ENCODE measurements around the gene D2HGDH. TPM values are rescaled to one million over a fixed set of nuclear protein-coding genes. Genes with fewer than 3 reads are reported as not detected.
A peak's percentile ranks its signal among the peaks of the same experiment; 100 is the strongest.

The D2HGDH gene
- total RNA-seq, 4 donors from 2014 or later: 24.7 to 58.8 (median 43.9) TPM

DNA sequence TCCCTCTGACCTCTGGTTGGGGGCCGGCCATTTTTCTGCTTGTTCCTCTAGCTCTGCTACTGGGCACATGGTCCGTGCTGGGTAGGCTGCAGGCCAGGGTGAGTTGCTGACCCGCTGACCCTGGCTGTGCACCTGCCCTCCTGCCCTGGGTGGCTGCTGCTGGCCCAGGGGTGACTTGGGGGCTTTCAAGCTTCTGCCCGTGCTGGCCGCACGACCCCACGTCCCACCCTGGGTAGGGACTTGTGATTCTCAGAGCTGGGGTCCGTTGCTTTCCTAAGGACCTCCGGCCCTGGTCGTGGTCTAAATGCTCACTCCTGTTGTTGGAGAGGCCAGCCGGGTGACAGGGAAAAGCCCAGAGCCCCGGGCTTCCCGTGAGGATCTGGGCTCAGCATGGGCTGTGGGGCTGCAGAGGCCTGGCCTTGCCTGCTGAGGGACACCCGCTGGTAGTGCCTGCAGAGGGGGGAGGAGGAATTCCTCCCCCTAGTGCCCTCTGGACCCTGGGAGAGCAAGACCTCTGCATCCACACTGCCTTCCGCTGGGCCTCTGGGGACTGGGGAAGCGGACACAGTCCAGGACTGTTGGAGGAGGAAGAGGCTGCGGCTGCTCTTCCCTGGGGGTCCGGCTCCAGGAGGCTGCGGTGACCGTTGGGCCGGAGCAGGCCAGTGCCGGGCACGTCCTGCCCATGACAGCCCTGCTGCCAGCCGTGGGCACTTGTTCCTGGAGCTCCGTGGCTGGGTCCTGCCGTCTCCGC is 35.9 kb downstream of the D2HGDH start:
- 45 to 59% methylated on average over 20 to 24 of the region's 27 CpGs for WGBS, 2 donors
- Histone ChIP-seq H3K36me3 (peaks cover 0 to 22% (median 0%) of the 10 kb centered on the region in 3 donors), H3K4me1 (peaks cover 0 to 17% (median 6%) of the 10 kb centered on the region in 4 donors), H3K27me3 (peaks cover 0 to 34% of the 10 kb centered on the region in 2 donors), H3K4me3 (no peak overlapping the region), H3K9me3 (no peaks in the 10 kb centered on the region), H3K27ac (no peak overlapping the region)
- TF ChIP-seq, protein P1, sequence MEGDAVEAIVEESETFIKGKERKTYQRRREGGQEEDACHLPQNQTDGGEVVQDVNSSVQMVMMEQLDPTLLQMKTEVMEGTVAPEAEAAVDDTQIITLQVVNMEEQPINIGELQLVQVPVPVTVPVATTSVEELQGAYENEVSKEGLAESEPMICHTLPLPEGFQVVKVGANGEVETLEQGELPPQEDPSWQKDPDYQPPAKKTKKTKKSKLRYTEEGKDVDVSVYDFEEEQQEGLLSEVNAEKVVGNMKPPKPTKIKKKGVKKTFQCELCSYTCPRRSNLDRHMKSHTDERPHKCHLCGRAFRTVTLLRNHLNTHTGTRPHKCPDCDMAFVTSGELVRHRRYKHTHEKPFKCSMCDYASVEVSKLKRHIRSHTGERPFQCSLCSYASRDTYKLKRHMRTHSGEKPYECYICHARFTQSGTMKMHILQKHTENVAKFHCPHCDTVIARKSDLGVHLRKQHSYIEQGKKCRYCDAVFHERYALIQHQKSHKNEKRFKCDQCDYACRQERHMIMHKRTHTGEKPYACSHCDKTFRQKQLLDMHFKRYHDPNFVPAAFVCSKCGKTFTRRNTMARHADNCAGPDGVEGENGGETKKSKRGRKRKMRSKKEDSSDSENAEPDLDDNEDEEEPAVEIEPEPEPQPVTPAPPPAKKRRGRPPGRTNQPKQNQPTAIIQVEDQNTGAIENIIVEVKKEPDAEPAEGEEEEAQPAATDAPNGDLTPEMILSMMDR (IDR thresholded peaks at IDR 0.05): no peak
- no peak for TF ChIP-seq POLR2A (IDR thresholded peaks at IDR 0.05)
- TF ChIP-seq EP300 (IDR thresholded peaks at IDR 0.05): no peak
- no peak for DNase-seq (ENCODE audit: low spot score in 2 of 2)

DNA sequence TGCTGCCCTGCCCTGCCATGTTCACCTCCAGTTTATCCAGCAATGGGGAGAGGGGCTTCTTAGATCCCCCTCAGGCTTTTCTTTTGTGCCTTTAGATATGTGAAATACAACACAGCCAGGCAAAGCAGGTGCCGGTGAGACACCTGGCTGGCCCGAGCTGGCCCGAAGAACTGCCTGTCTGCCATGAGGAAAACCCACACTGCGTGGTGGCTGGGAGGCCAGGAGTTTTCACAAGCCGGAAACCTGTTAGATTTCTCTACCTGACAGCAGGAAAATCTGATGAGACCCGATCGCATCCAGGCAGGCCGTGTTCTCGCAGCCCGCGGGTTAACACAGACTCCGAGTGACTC is 36.5 kb downstream of the D2HGDH start:
- Histone ChIP-seq H3K9me3 (no peaks in the 10 kb centered on the region), H3K4me3 (no peak overlapping the region), H3K27me3 (peaks cover 0 to 40% of the 10 kb centered on the region in 2 donors), H3K36me3 (peaks cover 0 to 22% (median 0%) of the 10 kb centered on the region in 3 donors), H3K4me1 (peaks cover 0 to 17% (median 6%) of the 10 kb centered on the region in 4 donors), H3K27ac (no peak overlapping the region)
- TF ChIP-seq EP300 (IDR thresholded peaks at IDR 0.05): no peak
- WGBS, 2 donors: 94 to 97% methylated on average over 12 of the region's 12 CpGs
- DNase-seq (ENCODE audit: low spot score in 2 of 2): no peak

GRCh38 chr2:241771286-241772062 is 37.0 kb downstream of the D2HGDH start:
- H3K4me1 ChIP-seq: peaks cover 0 to 17% (median 6%) of the 10 kb centered on the region in 4 donors
- 46 to 54% methylated on average over 38 of the region's 38 CpGs for WGBS, 2 donors
- H3K4me3 ChIP-seq: no peak overlapping the region
- peak overlapping the region in 1 of 4 donors; percentile 14 for H3K27ac ChIP-seq
- peaks cover 0 to 22% (median 0%) of the 10 kb centered on the region in 3 donors for H3K36me3 ChIP-seq
- peaks cover 0 to 40% of the 10 kb centered on the region in 2 donors for H3K27me3 ChIP-seq
- no peak for TF ChIP-seq POLR2A (IDR thresholded peaks at IDR 0.05)
- peak in 1 of 2 donors; percentile 11 for TF ChIP-seq EP300 (IDR thresholded peaks at IDR 0.05)
- DNase-seq (ENCODE audit: low spot score in 2 of 2): peak in 1 of 2 donors; percentile 28
- no peaks in the 10 kb centered on the region for H3K9me3 ChIP-seq

DNA sequence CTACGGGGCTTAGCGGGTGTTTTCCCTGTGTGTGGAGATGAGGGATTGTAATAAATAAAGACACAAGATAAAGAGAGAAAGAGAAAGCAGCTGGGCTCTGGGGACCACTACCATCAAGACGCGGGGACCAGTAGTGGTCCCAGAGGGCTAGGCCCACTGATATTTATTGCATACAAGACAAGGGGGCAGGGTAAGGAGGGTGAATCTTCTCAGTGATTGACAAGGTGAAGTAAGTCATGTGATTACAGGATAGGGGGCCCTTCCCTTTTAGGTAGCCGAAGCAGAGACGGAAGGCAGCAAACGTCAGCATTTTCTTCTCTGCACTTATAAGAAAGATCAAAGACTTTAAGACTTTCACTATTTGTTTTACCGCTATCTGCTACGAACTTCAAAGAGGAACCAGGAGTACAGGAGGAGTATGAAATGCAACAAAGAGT is 37.7 kb downstream of the D2HGDH start:
- WGBS, 2 donors: 51 to 54% methylated on average over 9 of the region's 9 CpGs

GRCh38 chr2:241773511-241774418 is 39.3 kb downstream of the D2HGDH start:
- H3K9me3 ChIP-seq: no peaks in the 10 kb centered on the region
- TF ChIP-seq EP300 (IDR thresholded peaks at IDR 0.05): no peak
- TF ChIP-seq, protein P1 (IDR thresholded peaks at IDR 0.05): no peak
- no peak for TF ChIP-seq POLR2A (IDR thresholded peaks at IDR 0.05)
- H3K4me3 ChIP-seq: no peak overlapping the region
- H3K4me1 ChIP-seq: peaks cover 0 to 17% (median 6%) of the 10 kb centered on the region in 4 donors
- H3K27ac ChIP-seq: no peak overlapping the region
- DNase-seq (ENCODE audit: low spot score in 2 of 2): no peak
- peaks cover 0 to 7% (median 0%) of the 10 kb centered on the region in 3 donors for H3K36me3 ChIP-seq
- 61 to 68% methylated on average over 20 to 27 of the region's 29 CpGs for WGBS, 2 donors
- H3K27me3 ChIP-seq: peaks cover 0 to 51% of the 10 kb centered on the region in 2 donors

More for the DNA sequence above, 37.7 kb downstream of the D2HGDH start:
- peaks cover 0 to 45% of the 10 kb centered on the region in 2 donors for H3K27me3 ChIP-seq
- peaks cover 0 to 17% (median 6%) of the 10 kb centered on the region in 4 donors for H3K4me1 ChIP-seq
- TF ChIP-seq POLR2A (IDR thresholded peaks at IDR 0.05): no peak
- TF ChIP-seq, protein P1 (IDR thresholded peaks at IDR 0.05): no peak
- TF ChIP-seq EP300 (IDR thresholded peaks at IDR 0.05): no peak
- H3K9me3 ChIP-seq: no peaks in the 10 kb centered on the region
- no peak overlapping the region for H3K4me3 ChIP-seq
- peak overlapping the region in 1 of 4 donors; percentile 14 for H3K27ac ChIP-seq
- no peak for DNase-seq (ENCODE audit: low spot score in 2 of 2)
- H3K36me3 ChIP-seq: peaks cover 0 to 22% (median 0%) of the 10 kb centered on the region in 3 donors
